ENCODE measurements around the gene DMTF1.
"Not testable (repeated sequence)": the region's sequence is repeated elsewhere in the genome, so short reads cannot be mapped to it uniquely, and the experiment has no call there.

DMTF1 gene

DNA sequence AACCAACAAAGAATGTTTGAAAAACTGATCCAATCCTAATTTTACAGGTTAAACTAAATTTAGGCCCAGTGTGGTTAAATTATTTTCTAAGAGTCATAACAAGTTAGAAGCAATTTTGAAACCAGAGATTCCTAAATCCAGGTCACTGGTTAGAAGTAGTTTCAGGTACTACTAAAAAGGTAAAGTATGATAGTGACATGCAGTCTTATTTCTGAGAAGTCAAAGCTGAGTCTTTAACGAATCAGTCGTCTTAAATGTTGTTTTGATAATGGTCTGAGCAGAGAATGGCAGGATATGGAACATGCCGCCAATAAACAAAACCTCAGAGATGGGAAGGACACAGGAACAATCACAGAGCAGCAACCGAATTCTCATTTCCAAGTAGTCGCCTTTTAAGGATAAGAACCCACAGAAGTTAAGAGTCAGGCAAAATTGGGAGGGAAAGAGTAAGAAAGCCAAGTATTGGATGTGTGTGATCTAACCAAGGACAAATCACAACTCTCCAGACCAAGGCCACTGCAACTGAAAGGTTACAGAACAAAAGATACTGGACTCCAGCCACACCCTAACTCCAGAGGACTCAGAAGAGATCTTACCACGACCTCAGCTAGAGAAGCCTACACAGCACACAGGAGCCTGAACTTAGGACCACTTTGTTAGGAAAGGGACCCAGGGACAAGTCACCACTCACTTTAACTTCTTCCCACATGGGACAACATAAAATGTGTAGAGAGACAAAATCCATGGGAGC, 47.6 kb downstream of the DMTF1 start:
- no peak for DNase-seq

DNA sequence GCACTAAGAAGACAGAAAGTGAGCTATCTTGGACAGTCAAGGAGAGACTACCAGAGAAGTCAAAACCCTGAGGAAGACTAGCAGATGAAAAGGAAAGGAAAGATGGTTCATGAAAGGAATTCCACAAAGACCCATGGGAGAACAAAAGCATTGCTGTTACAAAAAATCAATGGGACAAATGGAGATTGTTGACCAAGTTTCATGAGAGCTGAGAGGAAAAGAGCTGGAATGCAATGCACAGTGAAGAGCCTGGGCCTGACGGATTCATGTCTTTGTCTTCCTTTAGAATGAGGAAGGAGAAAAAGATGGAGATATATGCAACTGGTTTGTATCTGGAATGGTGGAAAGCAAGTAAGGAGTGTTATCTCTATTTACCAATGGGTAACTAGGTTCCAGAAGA, 50.0 kb downstream of the DMTF1 start:
- DNase-seq, result no peak

DNA sequence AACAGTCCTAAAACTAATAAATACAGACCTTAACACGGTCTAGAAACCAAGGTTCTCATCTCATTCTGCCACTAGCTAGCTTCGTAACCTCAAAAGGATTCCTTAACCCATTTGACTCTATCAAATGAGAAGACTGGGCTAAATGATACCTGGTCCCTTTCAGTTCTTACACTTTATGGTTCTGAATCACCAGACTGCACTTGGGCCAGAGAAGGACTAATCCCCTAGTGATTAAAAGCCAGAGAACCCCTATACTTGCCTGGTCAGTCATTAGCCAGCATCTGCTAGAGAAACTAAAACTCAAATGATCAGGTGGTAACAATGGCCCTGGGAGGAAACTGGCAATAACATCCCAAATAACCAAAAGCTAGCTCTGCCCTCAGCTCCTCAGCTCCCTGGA, 50.5 kb downstream of the DMTF1 start:
- no peak for DNase-seq

DNA sequence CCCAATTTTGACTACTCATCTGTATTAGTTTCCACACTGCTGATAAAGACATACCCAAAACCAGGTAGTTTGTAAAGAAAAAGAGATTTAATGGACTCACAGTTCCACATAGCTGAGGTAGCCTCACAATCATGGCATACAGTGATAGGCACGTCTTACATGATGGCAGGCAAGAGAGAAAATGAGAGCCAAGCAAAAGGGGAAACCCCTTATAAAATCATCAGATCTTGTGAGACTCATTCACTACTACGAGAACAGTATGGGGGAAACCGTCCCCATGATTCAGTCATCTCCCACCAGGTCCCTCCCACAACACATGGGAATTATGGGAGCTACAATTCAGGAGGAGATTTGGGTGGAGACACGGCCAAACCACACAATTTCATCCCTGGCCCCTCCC, 51.7 kb downstream of the DMTF1 start:
- DNase-seq, result not testable (repeated sequence)

DNA sequence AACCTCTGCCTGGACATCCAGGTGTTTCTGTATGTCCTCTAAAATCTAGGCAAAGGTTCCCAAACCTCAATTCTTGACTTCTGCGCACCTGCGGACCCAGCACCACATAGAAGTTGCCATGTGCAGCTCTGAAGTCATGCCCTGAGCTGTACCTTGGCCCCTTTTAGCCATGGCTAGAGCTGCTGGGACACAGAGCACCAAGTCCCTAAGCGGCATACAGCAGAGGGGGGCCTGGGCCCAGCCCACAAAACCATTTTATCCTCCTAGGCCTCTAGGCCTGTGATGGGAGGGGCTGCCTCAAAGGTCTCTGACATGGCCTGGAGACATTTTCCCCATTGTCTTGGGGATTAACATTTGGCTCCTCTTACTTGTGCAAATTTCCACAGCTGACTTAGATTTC, 52.7 kb downstream of the DMTF1 start:
- no peak for DNase-seq

DNA sequence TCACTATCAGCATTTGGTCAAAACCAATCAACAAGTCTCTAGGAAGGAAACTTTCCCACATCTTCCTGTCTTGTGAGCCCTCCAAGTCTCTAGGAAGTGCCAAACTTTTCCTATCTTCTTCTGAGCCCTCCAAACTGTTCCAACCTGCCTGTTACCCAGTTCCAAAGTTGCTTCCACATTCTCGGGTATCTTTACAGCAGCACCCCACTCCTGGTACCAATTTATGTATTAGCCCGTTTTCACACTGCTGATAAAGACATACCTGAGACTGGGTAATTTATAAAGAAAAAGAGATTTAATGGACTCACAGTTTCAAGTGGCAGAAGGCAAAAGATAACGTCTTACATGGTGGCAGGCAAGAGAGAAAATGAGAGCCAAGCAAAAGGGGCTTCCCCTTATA, 53.4 kb downstream of the DMTF1 start:
- DNase-seq, result not testable (repeated sequence)

DNA sequence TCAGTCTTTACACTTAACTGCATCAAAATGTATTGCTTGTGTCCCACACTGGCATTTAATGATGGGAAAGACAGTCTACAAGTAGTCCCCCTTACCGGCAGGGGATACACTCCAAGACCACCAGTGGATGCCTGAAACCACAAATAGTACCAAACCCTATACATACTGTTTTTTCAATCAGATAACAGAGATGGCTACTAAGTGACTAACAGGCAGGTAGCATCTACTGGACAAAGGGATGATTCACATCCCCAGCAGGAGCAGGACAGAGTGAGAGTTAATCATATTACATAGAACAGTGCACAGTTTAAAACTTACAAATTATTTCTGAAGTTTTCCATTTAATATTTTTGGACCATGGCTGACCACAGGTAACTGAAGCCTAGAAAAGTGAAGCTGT, 54.1 kb downstream of the DMTF1 start:
- DNase-seq, result no peak

DNA sequence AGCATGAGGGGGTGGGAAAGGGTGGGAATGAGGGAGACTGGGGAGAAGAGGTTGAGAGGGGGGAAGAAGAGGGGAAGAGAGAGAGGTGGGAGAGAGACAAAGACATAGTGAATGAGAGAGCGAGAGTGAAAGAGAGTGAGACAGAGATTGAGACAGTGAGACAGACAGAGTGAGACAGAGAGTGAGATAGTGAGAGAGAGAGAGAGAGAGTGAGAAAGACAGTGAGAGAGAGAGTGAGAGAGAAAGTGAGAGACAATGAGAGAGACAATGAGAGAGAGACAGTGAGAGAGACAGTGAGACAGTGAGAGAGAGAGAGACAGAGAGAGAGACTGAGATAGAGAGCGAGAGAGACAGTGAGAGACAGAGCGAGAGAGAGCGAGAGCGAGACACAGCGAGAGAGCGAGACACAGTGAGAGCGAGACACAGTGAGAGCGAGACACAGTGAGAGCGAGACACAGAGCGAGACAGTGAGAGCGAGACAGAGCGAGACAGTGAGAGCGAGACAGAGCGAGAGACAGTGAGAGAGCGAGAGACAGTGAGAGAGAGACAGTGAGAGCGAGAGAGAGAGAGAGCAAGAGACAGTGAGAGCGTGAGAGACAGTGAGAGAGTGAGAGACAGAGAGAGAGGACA, 57.2 kb downstream of the DMTF1 start:
- no peak for DNase-seq

DNA sequence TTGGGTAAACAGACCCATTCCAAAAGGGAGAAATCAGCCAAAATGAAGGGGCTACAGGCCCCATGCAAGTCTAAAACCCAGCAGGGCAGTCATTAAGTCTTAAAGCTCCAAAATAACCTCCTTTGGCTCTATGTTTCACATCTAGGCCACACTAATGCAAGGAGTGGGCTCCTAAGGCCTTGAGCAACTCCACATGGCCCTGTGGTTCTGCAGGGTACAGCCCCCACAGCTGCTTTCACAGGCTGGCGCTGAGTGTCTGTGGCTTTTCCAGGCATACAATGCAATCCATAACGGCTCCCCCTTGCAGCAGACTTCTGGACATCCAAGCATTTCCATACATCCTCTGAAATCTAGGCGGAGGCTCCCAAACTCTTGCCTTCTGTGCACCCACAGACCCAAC, 58.3 kb downstream of the DMTF1 start:
- no peak for DNase-seq

DNA sequence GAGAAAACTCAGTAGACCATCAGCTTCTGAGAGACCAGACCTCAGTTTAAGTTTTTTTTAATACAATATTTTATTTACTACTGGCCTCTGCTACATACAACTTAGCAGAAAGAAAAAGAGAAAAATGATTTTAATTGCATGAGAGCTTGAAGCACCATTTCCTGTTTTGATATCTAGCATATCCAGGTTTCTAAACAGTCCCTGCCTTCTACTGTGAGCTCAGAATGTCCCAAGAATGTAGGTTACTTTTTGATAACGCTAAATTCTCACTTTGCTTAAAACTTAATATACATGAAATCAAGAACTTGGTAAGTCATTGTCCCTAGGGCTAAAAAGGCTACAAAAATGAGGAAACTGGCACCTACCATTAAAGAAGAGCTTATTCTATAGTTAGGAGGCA, 60.2 kb downstream of the DMTF1 start:
- peak; percentile 51 for DNase-seq

DNA sequence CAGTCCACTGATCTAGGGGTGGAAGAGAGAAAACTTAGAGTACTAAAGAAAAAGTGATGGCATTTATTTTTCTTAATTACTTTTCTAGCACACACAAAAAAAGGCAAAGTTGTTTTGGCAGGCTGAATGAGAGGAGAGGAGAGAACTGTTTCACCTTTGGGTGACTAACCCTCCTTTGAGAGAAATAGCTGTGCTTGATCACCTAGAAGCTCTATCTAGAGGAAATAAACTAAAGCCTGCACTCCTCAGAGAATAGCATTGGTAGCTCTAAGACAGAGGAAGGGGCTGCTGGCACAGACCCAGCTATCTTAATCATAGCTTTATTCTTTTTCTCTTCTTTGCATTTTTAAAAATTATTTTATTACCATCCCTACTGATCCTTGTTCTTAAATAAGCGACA, 61.0 kb downstream of the DMTF1 start:
- no peak for DNase-seq

DNA sequence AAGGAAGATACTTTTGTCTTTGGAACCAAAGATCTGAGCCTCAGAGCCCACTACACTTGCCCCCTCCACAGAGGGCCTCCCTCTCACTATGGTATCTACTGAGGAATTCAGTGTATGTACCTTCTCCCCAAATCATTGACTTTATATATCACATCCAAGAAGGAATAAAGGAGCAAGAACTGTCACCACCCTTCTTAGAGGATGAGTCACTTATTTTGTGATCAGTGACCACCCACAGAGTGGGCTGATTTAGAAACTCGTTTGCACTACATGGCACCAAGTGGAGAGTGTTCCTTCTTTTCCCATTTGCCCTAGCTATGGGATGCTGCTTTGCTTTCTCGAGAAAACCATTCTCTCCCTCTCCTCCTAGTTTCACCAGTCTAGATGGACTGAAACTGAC, 61.6 kb downstream of the DMTF1 start:
- DNase-seq, result no peak

DNA sequence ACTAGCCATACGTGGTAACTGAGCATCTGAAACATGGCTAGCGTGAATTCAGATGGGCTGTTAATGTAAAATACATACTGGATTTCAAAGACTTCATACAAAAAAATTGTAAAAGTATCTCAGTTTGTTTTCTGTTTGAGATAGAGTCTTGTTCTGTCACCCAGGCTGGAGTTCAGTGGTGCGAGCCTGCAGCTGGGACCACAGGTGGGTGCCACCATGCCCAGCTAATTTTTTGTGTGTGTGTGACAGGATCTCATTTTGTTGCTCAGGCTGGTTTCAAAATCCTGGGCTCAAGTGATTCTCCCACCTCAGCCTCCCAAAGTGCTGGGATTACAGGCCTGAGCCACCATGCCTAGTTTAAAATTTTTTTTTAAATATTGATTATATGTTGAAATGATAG, 62.8 kb downstream of the DMTF1 start:
- no peak for DNase-seq

DNA sequence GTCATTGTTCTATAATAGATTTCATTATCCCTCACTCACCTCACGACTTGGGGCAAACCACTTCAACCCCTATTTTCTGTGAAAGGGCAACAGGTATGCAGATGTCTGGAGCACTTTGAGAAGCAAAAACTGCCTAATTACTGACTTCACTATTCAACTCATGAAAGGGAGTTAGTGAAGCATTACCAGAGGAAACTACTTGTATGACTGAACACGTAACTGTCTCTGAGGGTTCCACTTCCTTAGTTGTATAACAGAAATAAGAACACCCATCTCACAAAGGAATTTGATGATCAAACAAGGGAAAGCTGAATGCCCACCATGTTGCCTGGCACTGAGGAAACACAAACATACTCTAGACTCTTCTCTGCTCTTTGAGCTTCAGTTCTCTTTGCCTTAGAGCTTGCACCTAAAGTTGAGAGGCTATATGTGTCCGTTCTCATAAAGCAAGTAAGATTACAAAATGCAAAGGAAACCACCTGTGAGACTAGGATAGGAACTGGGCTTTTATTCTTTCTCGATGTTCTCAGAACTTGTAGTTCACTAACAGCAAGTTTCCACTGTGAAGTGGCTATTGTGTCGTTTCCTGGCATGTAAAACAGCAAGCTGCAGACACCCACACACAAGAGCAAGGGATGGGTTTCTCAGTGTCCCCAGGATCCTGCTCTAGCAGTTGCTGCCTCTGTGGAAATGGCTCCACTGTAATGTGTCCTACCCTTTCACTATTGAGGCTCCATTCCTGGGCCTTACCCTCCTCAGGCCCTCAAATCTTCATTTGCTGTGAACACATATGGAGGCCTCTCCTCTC, 64.7 kb downstream of the DMTF1 start:
- DNase-seq, result no peak

DNA sequence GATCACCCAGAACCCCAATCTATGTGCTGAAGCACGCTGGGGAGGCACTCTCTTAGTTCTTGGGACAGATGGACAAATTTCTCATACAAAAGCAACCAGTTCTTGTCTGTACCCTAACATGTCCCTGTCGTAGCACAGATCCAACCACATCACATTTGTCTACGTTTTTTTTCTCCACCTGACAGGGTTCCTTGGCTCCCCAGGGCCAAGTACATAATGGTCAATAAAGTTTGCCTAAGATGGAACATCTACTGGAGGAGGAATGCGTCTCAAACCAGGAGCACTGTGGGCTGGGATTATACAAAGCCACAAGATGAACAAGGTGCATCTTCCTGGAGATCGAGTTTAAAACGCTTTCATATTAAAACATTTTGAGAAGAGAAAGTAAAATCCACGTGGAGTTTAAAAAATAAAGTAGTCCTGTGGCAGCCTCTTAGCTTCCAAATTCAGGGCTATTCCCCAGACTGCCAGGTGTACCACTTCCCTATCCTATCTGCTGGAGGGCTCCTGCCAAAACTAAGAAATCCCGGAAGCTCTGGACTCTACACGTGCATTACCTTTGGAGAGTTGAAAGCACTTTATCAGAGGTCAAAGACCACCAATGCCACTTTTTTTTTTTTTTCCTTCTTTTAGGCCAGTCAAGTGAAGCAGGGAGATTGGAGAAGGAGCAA, 65.9 kb downstream of the DMTF1 start:
- DNase-seq, result no peak

DNA sequence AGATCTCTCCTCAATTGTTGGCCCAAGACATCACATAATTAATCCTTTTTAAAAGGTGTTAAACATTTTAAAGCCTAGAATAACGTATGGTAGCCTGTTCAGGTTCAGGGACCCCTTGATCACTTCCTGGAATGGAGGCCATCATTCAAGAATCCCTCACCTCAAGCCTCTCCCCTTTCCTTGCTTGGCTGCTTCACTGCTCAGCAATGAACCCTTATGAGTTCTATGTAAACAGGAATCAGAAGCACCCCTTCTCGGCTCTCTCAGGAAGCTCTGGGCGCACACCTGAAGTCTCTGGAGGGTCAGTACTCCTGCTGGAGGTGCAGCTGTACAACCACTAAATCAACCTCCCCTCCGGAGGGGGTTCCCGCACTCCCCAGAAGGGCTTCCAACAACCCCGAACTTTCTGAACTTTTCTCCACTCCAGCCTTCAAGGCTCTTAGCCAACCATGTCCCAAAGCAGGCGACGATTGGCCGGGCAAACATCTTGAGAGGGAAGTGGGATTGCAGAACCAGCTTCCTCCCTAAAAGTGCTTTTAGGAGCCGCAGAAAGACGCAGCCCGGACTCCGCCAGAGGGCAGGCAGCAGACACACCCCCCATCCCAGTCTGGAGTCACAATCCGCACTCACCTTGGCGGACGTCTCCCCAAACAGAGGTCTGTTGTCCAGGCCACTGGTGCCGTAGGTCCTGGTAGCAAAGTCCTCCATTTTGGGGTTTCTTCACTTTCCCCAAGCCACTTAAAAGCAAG, 66.7 kb downstream of the DMTF1 start:
- peak; percentile 53 for DNase-seq

DNA sequence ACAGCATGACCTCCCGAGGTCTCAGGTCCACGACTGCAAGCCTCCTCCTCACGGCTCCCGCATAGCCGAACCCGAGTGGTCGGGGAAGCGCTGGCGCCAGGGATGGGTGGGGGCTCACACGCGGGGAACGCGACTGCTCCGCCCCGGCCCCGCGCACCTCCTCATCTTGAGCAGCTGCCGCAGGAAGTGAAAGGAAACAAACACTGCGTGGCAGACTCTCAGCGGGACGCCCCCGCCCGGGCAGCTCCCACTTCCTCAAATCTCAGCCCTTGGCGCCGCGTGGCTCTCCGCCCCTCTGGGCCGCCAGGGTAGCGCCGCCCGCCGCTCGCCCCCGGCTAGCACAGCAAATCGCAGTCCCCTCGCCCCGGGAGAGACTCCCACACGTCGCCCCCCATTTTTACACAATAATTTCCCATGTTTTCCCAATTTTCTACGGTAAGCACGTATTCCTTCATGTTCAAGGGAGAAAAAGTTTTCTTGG, 67.3 kb downstream of the DMTF1 start, which contains the start of gene TMEM243:
TSS of gene TMEM243 (minus strand) at position 188 of the 481 bp plus-strand sequence. CDS start 229 bp downstream, outside the sequence.
- peak; percentile 75 for DNase-seq

DNA sequence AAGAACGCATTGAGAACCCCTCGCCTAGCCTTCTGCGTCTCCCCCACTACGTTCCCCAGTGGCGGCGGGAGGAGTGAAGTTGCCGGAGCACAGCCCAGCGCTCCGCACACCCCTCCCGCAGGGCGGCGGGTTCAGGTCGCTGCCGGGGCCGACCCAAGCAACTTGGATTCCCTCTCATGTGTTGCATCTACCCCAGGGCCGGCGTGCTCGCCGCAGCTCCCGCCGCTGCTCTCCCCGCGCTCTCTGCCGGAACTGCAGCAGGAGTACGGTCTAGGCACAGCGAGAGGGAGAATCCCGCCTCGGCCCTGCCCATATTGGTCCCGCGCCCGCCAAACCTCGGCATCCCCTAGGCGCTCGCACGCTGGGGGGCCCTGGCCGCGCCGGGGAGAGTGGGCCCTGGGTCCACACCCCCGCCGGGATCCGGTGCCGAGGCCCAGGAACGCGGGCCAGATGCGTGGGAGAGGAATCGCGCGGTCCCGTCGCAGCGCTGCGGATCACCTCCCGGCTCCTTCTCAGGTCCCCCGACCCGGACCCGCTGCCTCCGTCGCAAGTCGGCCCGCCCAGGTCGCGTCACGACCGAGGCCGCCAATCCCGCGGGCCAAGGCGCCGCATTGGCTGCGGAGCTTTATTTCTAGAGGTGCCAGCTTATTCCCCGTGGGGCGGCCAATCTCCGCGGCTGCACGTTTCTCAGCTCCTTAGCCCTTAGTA, 67.9 kb downstream of the DMTF1 start:
- DNase-seq, result peak; percentile 68

DNA sequence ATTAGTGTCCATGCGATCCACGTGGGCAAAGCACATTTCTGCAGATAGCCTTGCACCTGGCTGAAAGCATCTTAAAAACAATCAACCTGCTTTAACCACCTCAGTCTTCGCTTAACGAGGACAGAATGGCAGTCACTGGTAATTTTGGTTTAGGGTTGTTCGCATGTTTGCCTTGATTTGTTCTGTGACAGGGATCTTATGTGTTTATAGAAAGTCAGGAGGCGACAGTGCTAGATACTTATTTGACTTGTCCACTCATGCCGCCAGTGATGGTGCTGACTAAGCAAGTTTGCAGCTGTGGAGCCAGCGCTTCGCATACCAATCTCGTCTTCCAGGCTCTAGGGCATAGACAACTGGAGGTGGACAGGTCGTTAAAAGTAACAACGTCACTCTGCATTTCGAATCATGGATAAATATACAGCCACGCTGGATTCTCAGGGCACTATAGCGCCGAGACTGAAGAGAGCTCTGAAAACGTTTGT, 68.5 kb downstream of the DMTF1 start:
- DNase-seq, result no peak

DNA sequence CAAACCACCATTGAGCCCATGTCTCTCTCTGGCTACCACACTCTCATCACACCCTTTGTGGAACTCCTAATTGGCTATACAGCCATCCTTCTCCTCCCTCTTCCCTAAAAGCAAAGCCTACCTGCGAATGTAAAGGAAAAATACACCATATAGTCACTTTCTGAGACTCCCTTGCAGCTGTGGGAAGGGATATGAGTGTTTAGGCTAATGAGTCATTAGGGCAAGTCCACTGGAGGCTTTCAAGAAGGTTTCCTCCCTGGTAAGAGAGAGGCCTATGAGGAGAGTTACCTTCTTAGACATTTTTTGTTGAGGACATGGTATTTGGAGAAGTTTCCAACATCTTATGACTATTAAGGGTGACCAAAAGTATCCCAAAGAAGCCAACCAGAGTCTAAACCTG, 71.4 kb downstream of the DMTF1 start:
- DNase-seq, result no peak

DNA sequence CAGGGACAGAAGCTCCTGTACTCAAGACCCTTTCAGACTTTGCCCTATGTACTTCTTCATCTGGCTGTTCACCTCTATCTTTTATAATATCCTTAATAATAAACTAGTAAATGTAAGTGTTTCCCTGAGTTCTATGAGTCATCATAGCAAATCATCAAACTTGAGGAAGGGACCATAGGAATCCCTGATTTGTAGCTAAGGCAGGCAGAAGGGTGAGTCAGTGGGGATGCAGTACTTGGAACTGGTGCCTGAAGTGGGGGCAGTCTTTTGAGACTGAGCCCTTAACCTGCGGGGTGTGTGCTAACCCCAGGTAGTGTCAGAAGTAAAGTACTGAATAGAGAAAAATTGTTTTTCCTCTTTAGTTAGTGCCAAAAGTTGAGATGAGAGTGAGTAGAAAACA, 73.4 kb downstream of the DMTF1 start:
- no peak for DNase-seq

DNA sequence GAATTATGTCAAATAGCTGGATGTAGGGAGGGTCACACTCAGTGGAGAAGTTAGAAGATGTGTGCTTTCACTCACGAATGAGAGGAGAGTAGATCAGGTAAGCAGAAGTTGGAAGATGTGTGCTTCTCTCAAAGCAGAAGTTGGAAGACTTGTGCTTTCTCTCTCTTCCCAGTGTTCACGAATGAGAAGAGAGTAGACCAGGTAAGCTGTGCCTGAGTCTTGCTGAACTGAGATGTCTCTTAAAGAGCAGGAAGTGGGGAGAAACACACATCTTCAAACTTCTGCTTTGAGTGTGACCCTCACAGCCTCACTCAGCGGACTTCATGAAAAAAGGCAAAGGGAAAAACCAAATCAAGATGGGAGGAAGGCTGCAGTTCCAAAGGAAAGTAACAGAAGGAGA, 74.2 kb downstream of the DMTF1 start:
- no peak for DNase-seq

Data from hematopoietic multipotent progenitor cell treated with erythropoietin and hydrocortisone succinate and interleukin-3 and kit ligand, for 6 days (in vitro differentiated cells).